Neutrophil (primary cell): ENCODE data around the gene MYEOV.

Experiments
- H3K27ac ChIP-seq: fragments of 200-600 bp; sonication (generic); 2 replicates; pipeline ENCODE4 v1.5.1; 2016; ENCODE audit warnings: mild to moderate bottlenecking, moderate library complexity
- H3K27me3 ChIP-seq: fragments of 200-600 bp; sonication (generic); 2 replicates; pipeline ENCODE4 v1.6.0; 2016; ENCODE audit warnings: mild to moderate bottlenecking
- H3K36me3 ChIP-seq: fragments of 200-600 bp; sonication (generic); 2 replicates; pipeline ENCODE4 v1.5.1; 2017
- H3K4me1 ChIP-seq, 2 experiments: fragments of 200-600 bp in 1 of 2; sonication (generic) in 1 of 2; 1 replicate in 1 of 2; 2 replicates in 1 of 2; pipeline versions ENCODE4 v1.5.1 to v1.6.1; 2013 to 2016; ENCODE audit warnings: low read depth in 1 of 2, low read length in 1 of 2, mild to moderate bottlenecking in 1 of 2, moderate library complexity in 1 of 2; ENCODE audit not compliant: control insufficient read depth in 1 of 2, insufficient read depth in 1 of 2
- H3K4me3 ChIP-seq, 2 experiments: fragments of 200-600 bp in 1 of 2; sonication (generic) in 1 of 2; 1 replicate in 1 of 2; 2 replicates in 1 of 2; pipeline ENCODE4 v1.5.1; 2013 to 2016; ENCODE audit warnings: low read depth in 1 of 2, low read length in 1 of 2, mild to moderate bottlenecking in 1 of 2, moderate library complexity in 1 of 2
- H3K9me3 ChIP-seq: fragments of 200-600 bp; sonication (generic); 2 replicates; pipeline ENCODE4 v1.5.1; 2016
- TF ChIP-seq, protein P1 (sequence below): fragments of 200-600 bp; sonication (generic); IDR thresholded peaks from 2 replicates; pipeline ENCODE4 v1.5.1; 2016; ENCODE audit warnings: antibody characterized with exemption

MYEOV gene

DNA sequence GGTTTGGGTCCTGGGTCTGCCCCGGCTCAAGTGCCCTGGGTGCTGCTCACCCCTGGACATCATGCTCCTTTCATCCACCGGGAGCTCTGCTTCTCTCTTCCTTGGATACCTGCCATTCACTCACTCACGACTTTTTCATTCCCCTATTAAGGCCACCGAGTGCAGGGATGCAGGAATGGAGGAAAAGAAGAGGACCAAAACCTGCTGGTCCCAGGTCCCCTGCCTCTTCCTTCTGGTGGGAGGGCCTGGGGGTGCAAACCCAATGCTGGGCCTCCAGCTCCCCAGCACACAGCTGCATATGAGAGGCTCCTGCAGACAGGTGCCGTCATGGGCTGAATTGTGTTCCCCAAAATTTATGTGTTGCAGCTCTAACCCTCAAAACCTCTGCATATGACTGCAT, 36.8 kb upstream of the MYEOV start:
- H3K27ac ChIP-seq, result no peak overlapping the region
- no peaks in the 10 kb centered on the region for H3K9me3 ChIP-seq
- H3K4me1 ChIP-seq, result no peaks in the 10 kb centered on the region
- no peak overlapping the region for H3K4me3 ChIP-seq
- peaks cover 11% of the 10 kb centered on the region for H3K27me3 ChIP-seq
- TF ChIP-seq, protein P1, sequence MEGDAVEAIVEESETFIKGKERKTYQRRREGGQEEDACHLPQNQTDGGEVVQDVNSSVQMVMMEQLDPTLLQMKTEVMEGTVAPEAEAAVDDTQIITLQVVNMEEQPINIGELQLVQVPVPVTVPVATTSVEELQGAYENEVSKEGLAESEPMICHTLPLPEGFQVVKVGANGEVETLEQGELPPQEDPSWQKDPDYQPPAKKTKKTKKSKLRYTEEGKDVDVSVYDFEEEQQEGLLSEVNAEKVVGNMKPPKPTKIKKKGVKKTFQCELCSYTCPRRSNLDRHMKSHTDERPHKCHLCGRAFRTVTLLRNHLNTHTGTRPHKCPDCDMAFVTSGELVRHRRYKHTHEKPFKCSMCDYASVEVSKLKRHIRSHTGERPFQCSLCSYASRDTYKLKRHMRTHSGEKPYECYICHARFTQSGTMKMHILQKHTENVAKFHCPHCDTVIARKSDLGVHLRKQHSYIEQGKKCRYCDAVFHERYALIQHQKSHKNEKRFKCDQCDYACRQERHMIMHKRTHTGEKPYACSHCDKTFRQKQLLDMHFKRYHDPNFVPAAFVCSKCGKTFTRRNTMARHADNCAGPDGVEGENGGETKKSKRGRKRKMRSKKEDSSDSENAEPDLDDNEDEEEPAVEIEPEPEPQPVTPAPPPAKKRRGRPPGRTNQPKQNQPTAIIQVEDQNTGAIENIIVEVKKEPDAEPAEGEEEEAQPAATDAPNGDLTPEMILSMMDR, result no peak
- no peaks in the 10 kb centered on the region for H3K36me3 ChIP-seq

DNA sequence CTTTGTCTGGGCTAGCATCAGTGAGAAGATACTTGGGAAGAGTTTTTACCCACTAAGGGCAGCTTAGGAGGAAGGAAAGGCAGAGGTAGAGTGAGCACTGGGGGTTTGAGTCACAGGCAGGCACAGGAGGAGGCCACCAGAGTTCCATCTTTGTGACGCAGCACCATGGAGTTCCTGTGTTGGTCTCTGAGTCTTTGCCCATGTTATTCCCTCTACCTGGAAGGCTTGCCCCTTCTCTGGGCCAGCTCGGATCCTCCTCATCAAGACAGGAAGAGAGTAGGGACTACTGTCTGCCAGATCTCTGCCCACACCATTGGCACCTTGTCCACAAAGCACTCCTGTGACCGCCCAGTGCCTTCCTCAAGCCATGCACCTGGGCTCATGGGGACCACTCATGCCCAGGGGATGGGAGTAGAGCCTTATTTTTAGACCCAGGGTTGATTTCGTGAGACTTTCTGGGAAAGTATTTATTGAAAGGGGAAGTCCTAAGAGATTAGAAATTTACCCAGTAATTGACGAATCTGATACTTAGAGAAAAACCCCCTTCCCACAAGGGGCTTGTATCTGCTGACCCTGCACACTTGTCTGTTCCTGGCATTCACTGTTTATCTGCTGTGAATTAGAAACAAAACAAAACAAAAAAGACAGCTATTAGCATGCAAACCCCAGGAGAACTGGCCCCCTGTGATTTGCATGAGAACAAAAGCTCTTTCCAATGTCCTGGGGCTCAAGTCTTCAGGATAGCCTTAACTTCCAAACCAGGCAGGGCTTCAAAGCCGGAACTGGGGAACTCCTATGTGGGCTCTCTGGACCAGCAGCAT, 35.9 kb upstream of the MYEOV start:
- no peaks in the 10 kb centered on the region for H3K9me3 ChIP-seq
- TF ChIP-seq, protein P1, result no peak
- H3K4me1 ChIP-seq, result no peaks in the 10 kb centered on the region
- no peak overlapping the region for H3K27ac ChIP-seq
- H3K27me3 ChIP-seq, result peaks cover 11% of the 10 kb centered on the region
- H3K4me3 ChIP-seq, result no peak overlapping the region
- no peaks in the 10 kb centered on the region for H3K36me3 ChIP-seq

DNA sequence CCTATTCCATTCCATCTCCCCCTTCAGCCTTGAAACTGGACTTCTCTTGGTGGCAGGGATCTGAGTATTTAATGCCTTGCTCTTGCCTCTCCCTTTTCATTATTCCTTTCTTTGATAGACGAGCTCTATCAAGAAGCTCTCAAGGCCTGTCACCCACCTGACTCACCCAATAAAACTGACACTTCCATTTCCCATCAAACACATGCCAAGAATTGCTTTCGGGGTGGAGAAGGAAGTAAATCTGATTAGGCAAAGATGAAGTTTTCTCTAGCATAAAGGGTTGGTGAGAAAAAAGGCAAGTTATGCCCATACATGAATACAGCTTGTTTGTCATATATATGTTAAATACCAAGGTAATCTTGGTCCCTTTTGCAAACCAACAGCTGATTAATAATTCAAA, 34.9 kb upstream of the MYEOV start:
- Histone ChIP-seq H3K27ac (no peak overlapping the region), H3K36me3 (no peaks in the 10 kb centered on the region), H3K27me3 (peaks cover 11% of the 10 kb centered on the region), H3K4me1 (no peaks in the 10 kb centered on the region), H3K9me3 (no peaks in the 10 kb centered on the region), H3K4me3 (no peak overlapping the region)
- TF ChIP-seq, protein P1, result no peak

DNA sequence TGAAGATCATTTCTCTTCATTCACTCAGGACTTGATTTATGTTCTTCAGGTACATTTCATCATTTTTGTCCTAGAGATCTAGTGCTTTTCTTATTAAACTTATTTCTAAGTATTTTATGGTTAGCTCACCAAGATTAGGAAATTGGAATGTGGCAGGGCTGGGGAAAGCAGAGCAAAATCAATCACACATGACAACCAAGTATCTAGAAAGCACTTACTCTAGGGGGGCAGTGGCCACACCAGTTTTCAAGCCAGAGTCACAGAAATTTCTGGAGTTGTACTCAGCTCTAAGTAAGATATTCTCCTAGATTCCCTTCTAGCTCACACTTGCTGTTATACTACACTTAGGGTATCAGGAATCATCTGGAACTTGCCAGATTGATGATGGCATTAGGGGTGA, 33.3 kb upstream of the MYEOV start:
- TF ChIP-seq, protein P1, result no peak
- Histone ChIP-seq H3K9me3 (no peaks in the 10 kb centered on the region), H3K27me3 (peaks cover 11% of the 10 kb centered on the region), H3K4me3 (no peak overlapping the region), H3K27ac (no peak overlapping the region), H3K36me3 (no peaks in the 10 kb centered on the region), H3K4me1 (no peaks in the 10 kb centered on the region)

DNA sequence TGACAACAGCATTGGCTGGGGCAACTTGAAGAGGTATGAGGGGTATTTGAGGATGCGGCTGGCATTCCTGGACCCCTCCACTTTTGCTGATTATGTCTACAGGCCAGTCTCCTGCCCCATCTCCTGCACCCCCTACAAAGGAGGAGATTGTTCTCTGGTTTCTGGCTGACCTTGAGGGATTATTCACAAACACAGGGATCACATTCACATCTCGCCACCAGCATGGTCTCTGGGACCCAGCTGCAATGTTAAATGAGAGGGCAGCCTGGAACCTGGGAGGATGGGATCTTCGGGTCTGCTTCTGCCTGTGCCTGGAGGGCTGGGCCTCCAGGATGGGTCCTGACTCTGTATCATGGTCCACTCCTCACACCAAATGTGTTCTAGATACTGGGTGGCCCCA, 32.8 kb upstream of the MYEOV start:
- H3K9me3 ChIP-seq, result no peaks in the 10 kb centered on the region
- H3K4me1 ChIP-seq, result no peaks in the 10 kb centered on the region
- H3K36me3 ChIP-seq, result no peaks in the 10 kb centered on the region
- H3K27ac ChIP-seq, result no peak overlapping the region
- H3K27me3 ChIP-seq, result peaks cover 11% of the 10 kb centered on the region
- TF ChIP-seq, protein P1, result no peak
- no peak overlapping the region for H3K4me3 ChIP-seq
